K562 (cell line): ENCODE measurements around the gene P2RX3. TPM values are rescaled to one million over a fixed set of nuclear protein-coding genes. Genes with fewer than 3 reads are reported as not detected.

Experiments
- CHD7 ChIP-seq: fragments of 200-600 bp; sonication (generic); IDR thresholded peaks from one replicate; pipeline ENCODE4 v1.6.1; 2012; ENCODE audit warnings: mild to moderate bottlenecking, low read depth, low read length, inconsistent platforms
- SFPQ ChIP-seq: fragments of 200-400 bp; formaldehyde crosslinking; IDR thresholded peaks from 2 replicates; pipeline ENCODE4 v1.6.1; 2017; ENCODE audit warnings: mild to moderate bottlenecking, low read depth, low read length, moderate library complexity
- ZFP1 ChIP-seq: fragments of 450-650 bp; formaldehyde crosslinking; IDR thresholded peaks from 2 replicates; pipeline ENCODE4 v1.4.0; 2020; ENCODE audit warnings: mild to moderate bottlenecking, mixed read lengths
- polyA plus RNA-seq, 8 experiments: library from polyadenylated mRNA; depleted of rRNA in 4 of 8; stranded (reverse) in 5 of 8; unstranded in 3 of 8; fragments of >200 nt; fragmentation: Nextera tagmentation in 2 of 8; fragmentation: Illumina TruSeq in 1 of 8; extraction: Ambion mirVana in 2 of 8; extraction: Trizol in 1 of 8; gene quantifications; 2 replicates each; pipeline versions ENCODE4 v1.2.1 to v1.2.3, GENCODE V29; 2011 to 2014; ENCODE audit warnings: inconsistent platforms in 1 of 8, missing spikeins in 1 of 8
- total RNA-seq, 7 experiments: library from RNA; depleted of rRNA in 6 of 7; stranded (reverse); fragments of >200 nt in 6 of 7; fragmentation: Illumina TruSeq in 2 of 7; extraction: Trizol in 2 of 7; gene quantifications; 2 replicates each; pipeline versions ENCODE4 v1.2.1 to v1.2.3, GENCODE V29; 2011 to 2021; ENCODE audit warnings: low replicate concordance in 1 of 7

Gene P2RX3
- total and polyA plus RNA-seq, 9 of the 15 experiments (the other 6 are each of a cell fraction or from before 2014, with no cell fraction given) = not detected

- no peak for TF ChIP-seq CHD7
- no peak for TF ChIP-seq SFPQ
- no peak for TF ChIP-seq ZFP1
Observed at GRCh38 chr11:57395905-57396623, 57.9 kb downstream of the P2RX3 start (continued).
